Activated CD4-positive, alpha-beta T cell treated with anti-CD3 and anti-CD28 coated beads, Interleukin-2, amount 10 ng/mL, durations not matched to agents 24 days and 14 days (primary cell): ENCODE data around the gene SPATA2. TPM values are rescaled to one million over a fixed set of nuclear protein-coding genes. Genes with fewer than 3 reads are reported as not detected.
"Not testable (repeated sequence)": the region's sequence is repeated elsewhere in the genome, so short reads cannot be mapped to it uniquely, and the experiment has no call there.

Source experiments
- DNase-seq: peaks from one replicate; pipeline ENCODE4 v3.0.0; 2022
- H3K27ac Mint-ChIP-seq: one replicate; pipeline ENCODE4 v1.8.0; 2022; ENCODE audit warnings: mild to moderate bottlenecking, mixed read lengths
- H3K27me3 Mint-ChIP-seq: one replicate; pipeline ENCODE4 v1.8.0; 2022; ENCODE audit warnings: mixed read lengths
- H3K36me3 Mint-ChIP-seq: one replicate; pipeline ENCODE4 v1.8.0; 2022; ENCODE audit warnings: low read depth, mild to moderate bottlenecking, mixed read lengths
- H3K4me1 Mint-ChIP-seq: one replicate; pipeline ENCODE4 v1.8.0; 2021; ENCODE audit warnings: mixed read lengths
- H3K4me3 Mint-ChIP-seq: one replicate; pipeline ENCODE4 v1.8.0; 2022; ENCODE audit warnings: mild to moderate bottlenecking, moderate library complexity, mixed read lengths
- H3K9me3 Mint-ChIP-seq: one replicate; pipeline ENCODE4 v1.8.0; 2021; ENCODE audit warnings: mixed read lengths
- intact Hi-C: fragments of 100-400 bp; cut with micrococcal nuclease; formaldehyde crosslinking; loops from one replicate; pipeline ENCODE4 v1.15.1; 2023
- total RNA-seq: library from RNA; stranded (reverse); gene quantifications from 2 replicates; pipeline ENCODE4 v1.2.3, GENCODE V29; 2022

Gene SPATA2
- total RNA-seq = 8.8 and 9.9 TPM in 2 replicates

- H3K4me3 Mint-ChIP-seq = peak within 1 kb of the TSS; percentile 96
- no peaks in the 10 kb centered on the region for H3K27me3 Mint-ChIP-seq
- no peaks in the 10 kb centered on the region for H3K36me3 Mint-ChIP-seq
- DNase-seq = peak; percentile 97
- peaks cover 23% of the 10 kb centered on the region for H3K4me1 Mint-ChIP-seq
- peak within 1 kb of the TSS; percentile 100 for H3K27ac Mint-ChIP-seq
- intact Hi-C loops = loop anchor here (2.0 kb wide), 2 partner anchors 21 to 23 kb away; partner anchors contain the start of gene RNF114
- H3K9me3 Mint-ChIP-seq = no peaks in the 10 kb centered on the region
Measured at GRCh38 chr20:49915380-49916145, at the start of gene SPATA2. Gene SPATA2 (minus strand): TSS chr20:49915529. CDS start chr20:49908490, 7,039 bp downstream.

GRCh38 chr20:49961413-49961812, 46.1 kb upstream of the SPATA2 start:
- Mint-ChIP-seq H3K27ac (no peak overlapping the region), H3K4me3 (no peak overlapping the region)

DNA sequence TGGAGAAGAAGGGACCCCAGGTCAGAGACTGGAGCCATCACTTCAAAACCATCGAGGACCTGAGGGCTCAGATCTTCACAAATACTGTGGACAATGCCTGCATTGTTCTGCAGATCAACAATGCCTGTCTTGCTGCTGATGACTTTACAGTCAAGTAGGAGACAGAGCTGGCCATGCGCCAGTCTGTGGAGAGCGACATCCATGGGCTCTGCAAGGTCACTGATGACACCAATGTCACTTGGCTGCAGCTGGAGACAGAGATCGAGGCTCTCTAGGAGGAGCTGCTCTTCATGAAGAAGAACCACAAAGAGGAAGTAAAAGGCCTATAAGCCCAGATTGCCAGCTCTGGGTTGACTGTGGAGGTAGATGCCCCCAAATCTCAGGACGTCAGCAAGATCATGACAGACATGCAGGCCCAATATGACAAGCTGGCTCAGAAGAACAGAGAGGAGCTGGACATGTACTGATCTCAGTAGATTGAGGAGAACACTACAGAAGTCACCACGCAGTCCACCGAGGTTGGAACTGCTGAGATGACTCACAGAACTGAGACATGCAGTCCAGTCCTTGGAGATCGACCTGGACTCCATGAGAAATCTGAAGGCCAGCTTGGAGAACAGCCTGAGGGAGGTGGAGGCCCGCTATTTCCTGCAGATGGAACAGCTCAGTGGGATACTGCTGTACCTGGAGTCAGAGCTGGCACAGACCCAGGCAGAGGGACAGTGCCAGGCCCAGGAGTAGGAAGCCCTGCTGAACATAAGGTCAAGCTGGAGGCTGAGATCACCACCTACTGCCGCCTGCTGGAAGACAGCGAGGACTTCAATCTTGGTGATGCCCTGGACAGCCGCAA, 42.0 kb upstream of the SPATA2 start:
- H3K4me1 Mint-ChIP-seq, DNase-seq, H3K27ac Mint-ChIP-seq, H3K9me3 Mint-ChIP-seq, intact Hi-C loops, H3K27me3 Mint-ChIP-seq, H3K4me3 Mint-ChIP-seq: not testable (repeated sequence)
- peaks cover 35% of the 10 kb centered on the region for H3K36me3 Mint-ChIP-seq

More at GRCh38 chr20:49961413-49961812, 46.1 kb upstream of the SPATA2 start:
- no peaks in the 10 kb centered on the region for H3K9me3 Mint-ChIP-seq
- no peak for DNase-seq
- no peaks in the 10 kb centered on the region for H3K4me1 Mint-ChIP-seq
- H3K27me3 Mint-ChIP-seq = no peaks in the 10 kb centered on the region
- intact Hi-C loops = no loop called here
- peaks cover 18% of the 10 kb centered on the region for H3K36me3 Mint-ChIP-seq

DNA sequence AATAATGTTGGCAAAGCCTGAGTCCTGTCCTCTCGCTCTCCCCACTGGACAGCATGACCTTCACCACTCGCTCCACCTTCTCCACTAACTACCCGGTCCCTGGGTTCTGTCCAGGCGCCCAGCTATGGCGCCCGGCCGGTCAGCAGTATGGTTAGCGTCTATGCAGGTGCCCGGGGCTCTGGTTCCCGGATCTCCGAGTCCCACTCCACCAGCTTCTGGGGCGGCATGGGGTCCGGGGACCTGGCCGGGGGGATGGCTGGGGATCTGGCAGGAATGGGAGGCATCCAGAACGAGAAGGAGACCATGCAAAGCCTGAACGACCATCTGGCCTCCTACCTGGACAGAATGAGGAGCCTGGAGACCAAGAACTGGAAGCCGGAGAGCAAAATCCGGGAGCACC, 41.4 kb upstream of the SPATA2 start:
- no peaks in the 10 kb centered on the region for H3K4me1 Mint-ChIP-seq
- DNase-seq = no peak
- intact Hi-C loops = no loop called here
- no peaks in the 10 kb centered on the region for H3K9me3 Mint-ChIP-seq
- peaks cover 40% of the 10 kb centered on the region for H3K36me3 Mint-ChIP-seq
- H3K27ac Mint-ChIP-seq = no peak overlapping the region
- H3K4me3 Mint-ChIP-seq = no peak overlapping the region
- no peaks in the 10 kb centered on the region for H3K27me3 Mint-ChIP-seq

DNA sequence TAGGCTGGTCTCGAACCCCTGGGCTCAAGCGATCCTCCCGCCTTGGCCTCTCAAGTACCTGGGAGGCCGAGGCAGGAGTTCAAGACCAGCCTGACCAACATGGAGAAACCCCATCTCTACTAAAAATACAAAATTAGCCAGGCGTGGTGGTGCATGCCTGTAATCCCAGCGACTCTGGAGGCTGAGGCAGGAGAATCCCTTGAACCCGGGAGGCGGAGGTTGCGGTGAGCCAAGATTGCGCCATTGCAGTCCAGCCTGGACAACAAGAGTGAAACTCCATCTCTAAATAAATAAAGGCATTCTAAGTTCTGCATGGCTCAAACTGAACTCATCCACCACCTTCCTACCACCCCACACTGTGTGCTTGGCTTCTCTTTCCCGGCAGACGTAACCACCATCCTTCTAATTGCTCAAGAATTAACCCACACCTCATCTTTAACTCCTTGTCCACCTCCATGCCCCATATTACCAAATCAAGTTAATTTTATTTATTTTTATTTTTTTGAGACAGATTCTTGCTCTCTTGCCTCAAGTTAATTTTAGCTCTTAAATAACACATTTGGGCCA, 40.6 kb upstream of the SPATA2 start:
- H3K4me1 Mint-ChIP-seq, H3K27ac Mint-ChIP-seq, H3K4me3 Mint-ChIP-seq, DNase-seq, H3K27me3 Mint-ChIP-seq, intact Hi-C loops, H3K9me3 Mint-ChIP-seq: not testable (repeated sequence)
- H3K36me3 Mint-ChIP-seq = peaks cover 44% of the 10 kb centered on the region

DNA sequence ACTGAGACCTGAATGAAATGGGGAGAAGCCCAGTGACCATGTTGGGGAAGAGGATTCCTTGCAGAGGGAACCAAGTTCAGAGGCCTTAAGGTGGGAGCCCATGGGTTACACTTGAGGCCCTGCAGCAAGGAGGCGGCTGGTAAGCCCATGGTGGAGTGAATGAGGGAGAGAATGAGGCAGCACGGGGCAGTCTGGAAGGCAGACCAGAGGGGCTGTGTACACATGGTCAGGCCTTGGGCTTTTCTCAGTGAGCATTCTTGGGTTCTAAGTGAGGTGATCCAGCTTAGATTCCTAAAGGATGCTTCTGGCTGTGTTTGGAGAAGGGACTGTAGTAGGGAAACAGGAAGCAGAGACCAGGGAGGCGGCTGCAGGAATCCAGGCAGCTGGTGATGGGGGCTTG, 39.8 kb upstream of the SPATA2 start:
- no peak for DNase-seq
- Mint-ChIP-seq H3K4me1 (peaks cover 1% of the 10 kb centered on the region), H3K27ac (no peak overlapping the region), H3K36me3 (peaks cover 50% of the 10 kb centered on the region), H3K4me3 (no peak overlapping the region), H3K9me3 (no peaks in the 10 kb centered on the region), H3K27me3 (no peaks in the 10 kb centered on the region)
- intact Hi-C loops = no loop called here

- H3K9me3 Mint-ChIP-seq = no peaks in the 10 kb centered on the region
- H3K4me3 Mint-ChIP-seq = no peak overlapping the region
- H3K4me1 Mint-ChIP-seq = peaks cover 5% of the 10 kb centered on the region
- intact Hi-C loops = no loop called here
- H3K36me3 Mint-ChIP-seq = peaks cover 64% of the 10 kb centered on the region
- DNase-seq = no peak
- H3K27me3 Mint-ChIP-seq = no peaks in the 10 kb centered on the region
- H3K27ac Mint-ChIP-seq = peak overlapping the region; percentile 66
Measured at GRCh38 chr20:49951151-49951550, 35.8 kb upstream of the SPATA2 start.

GRCh38 chr20:49948809-49949507, 33.6 kb upstream of the SPATA2 start:
- Mint-ChIP-seq H3K9me3 (no peaks in the 10 kb centered on the region), H3K27me3 (no peaks in the 10 kb centered on the region), H3K36me3 (peaks cover 73% of the 10 kb centered on the region), H3K27ac (no peak overlapping the region), H3K4me3 (no peak overlapping the region), H3K4me1 (peaks cover 8% of the 10 kb centered on the region)
- no peak for DNase-seq
- intact Hi-C loops = no loop called here

- peaks cover 78% of the 10 kb centered on the region for H3K36me3 Mint-ChIP-seq
- no peaks in the 10 kb centered on the region for H3K27me3 Mint-ChIP-seq
- H3K4me1 Mint-ChIP-seq = peaks cover 9% of the 10 kb centered on the region
- H3K9me3 Mint-ChIP-seq = no peaks in the 10 kb centered on the region
- no peak overlapping the region for H3K4me3 Mint-ChIP-seq
- intact Hi-C loops = no loop called here
- no peak for DNase-seq
- no peak overlapping the region for H3K27ac Mint-ChIP-seq
Measured at GRCh38 chr20:49948178-49948577, 32.8 kb upstream of the SPATA2 start.

DNA sequence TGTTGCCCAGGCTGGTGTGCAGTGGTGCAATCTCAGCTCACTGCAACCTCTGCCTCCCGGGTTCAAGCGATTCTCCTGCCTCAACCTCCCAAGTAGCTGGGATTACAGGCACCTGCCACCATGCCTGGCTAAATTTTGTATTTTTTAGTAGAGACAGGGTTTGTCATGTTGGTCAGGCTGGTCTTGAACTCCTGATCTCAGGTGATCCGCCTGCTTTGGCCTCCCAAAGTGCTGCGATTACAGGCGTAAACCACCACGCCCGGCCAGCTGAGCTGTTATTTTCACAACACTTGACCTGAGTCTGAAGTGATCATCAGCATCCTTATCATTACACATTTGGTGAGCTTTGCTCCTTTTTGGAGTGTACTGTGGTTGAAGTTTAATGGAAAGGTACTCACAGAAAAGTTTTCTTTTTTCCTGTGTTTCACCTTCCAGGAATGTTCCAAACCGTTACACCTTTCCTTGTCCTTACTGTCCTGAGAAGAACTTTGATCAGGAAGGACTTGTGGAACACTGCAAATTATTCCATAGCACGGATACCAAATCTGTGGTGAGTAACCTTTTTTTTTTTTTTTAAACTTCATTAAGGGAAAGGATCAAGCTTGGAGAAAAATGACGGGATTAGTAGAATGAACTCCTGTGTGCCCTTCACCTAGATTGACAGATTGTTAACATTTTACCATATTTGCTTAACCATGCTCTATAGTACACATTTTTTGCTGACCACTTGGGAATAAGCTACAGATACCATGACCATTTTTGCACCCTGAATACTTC, 30.6 kb upstream of the SPATA2 start:
- Mint-ChIP-seq H3K9me3 (no peaks in the 10 kb centered on the region), H3K36me3 (peaks cover 75% of the 10 kb centered on the region), H3K27me3 (no peaks in the 10 kb centered on the region), H3K4me3 (no peak overlapping the region), H3K4me1 (peaks cover 17% of the 10 kb centered on the region), H3K27ac (no peak overlapping the region)
- DNase-seq = no peak
- intact Hi-C loops = no loop called here

DNA sequence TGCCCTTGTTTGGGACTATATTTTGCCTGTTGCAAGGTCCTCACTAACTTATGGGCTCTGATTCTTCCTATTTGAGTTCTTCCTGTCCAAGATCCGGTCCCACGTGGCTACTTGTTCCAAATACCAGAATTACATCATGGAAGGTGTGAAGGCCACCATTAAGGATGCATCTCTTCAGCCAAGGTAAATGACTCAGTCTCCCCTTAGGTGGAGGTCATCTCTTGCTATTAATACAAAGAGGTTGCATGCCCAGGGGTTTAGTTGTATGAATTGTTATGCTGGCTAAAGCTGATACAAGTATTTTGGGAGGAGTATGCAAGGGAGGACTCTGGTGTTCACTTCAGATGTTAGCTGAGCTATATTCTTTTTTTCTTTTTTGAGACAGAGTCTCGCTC, 30.0 kb upstream of the SPATA2 start:
- Mint-ChIP-seq H3K27ac (no peak overlapping the region), H3K9me3 (no peaks in the 10 kb centered on the region), H3K4me3 (no peak overlapping the region), H3K36me3 (peaks cover 73% of the 10 kb centered on the region), H3K27me3 (no peaks in the 10 kb centered on the region), H3K4me1 (peaks cover 18% of the 10 kb centered on the region)
- intact Hi-C loops = no loop called here
- DNase-seq = no peak

- Mint-ChIP-seq H3K9me3 (no peaks in the 10 kb centered on the region), H3K27me3 (no peaks in the 10 kb centered on the region), H3K27ac (no peak overlapping the region), H3K36me3 (peaks cover 69% of the 10 kb centered on the region), H3K4me3 (no peak overlapping the region), H3K4me1 (peaks cover 30% of the 10 kb centered on the region)
- intact Hi-C loops = no loop called here
- DNase-seq = no peak
Measured at GRCh38 chr20:49942942-49943341, 27.6 kb upstream of the SPATA2 start.

- Mint-ChIP-seq H3K27ac (no peak overlapping the region), H3K9me3 (no peaks in the 10 kb centered on the region), H3K4me1 (peaks cover 35% of the 10 kb centered on the region), H3K36me3 (peaks cover 67% of the 10 kb centered on the region), H3K27me3 (no peaks in the 10 kb centered on the region), H3K4me3 (no peak overlapping the region)
- intact Hi-C loops = no loop called here
- DNase-seq = no peak
Measured at GRCh38 chr20:49942303-49942702, 27.0 kb upstream of the SPATA2 start.
